Measurements from ENCODE around the gene MOCOS. TPM values are rescaled to one million over a fixed set of nuclear protein-coding genes. Genes with fewer than 3 reads are reported as not detected.
A peak's percentile ranks its signal among the peaks of the same experiment; 100 is the strongest.

The MOCOS gene
- total RNA-seq, 1 donor from 2014 or later = 2.2 TPM

GRCh38 chr18:36143391-36143790 lies 43.9 kb upstream of the MOCOS start:
- no peak overlapping the region for H3K4me3 ChIP-seq
- peaks cover 0 to 86% of the 10 kb centered on the region in 2 donors for H3K36me3 ChIP-seq
- TF ChIP-seq POLR2A (IDR thresholded peaks at IDR 0.05) (no peak), POLR2AphosphoS5 (IDR thresholded peaks at IDR 0.05; ENCODE audit: insufficient read depth in 1 of 2, low read depth in 1 of 2) (no peak), CTCF (IDR thresholded peaks at IDR 0.05) (no peak)
- H3K27me3 ChIP-seq = no peaks in the 10 kb centered on the region
- H3K27ac ChIP-seq = no peak overlapping the region
- H3K9me3 ChIP-seq = no peaks in the 10 kb centered on the region
- no peak for DNase-seq (ENCODE audit: extremely low spot score in 2 of 2)
- intact Hi-C loops (cut with DNase I) = no loop called here
- H3K4me1 ChIP-seq = no peaks in the 10 kb centered on the region

- intact Hi-C loops (cut with DNase I) = no loop called here
- H3K4me1 ChIP-seq = peaks cover 7% of the 10 kb centered on the region
- H3K9me3 ChIP-seq = no peaks in the 10 kb centered on the region
- TF ChIP-seq CTCF (IDR thresholded peaks at IDR 0.05) (no peak), POLR2AphosphoS5 (IDR thresholded peaks at IDR 0.05; ENCODE audit: insufficient read depth in 1 of 2, low read depth in 1 of 2) (no peak), POLR2A (IDR thresholded peaks at IDR 0.05) (no peak)
- peaks cover 0 to 66% of the 10 kb centered on the region in 2 donors for H3K36me3 ChIP-seq
- no peak for DNase-seq (ENCODE audit: extremely low spot score in 2 of 2)
- H3K4me3 ChIP-seq = no peak overlapping the region
- no peaks in the 10 kb centered on the region for H3K27me3 ChIP-seq
- H3K27ac ChIP-seq = no peak overlapping the region
Observed at GRCh38 chr18:36149514-36150289, 37.6 kb upstream of the MOCOS start.

- H3K27me3 ChIP-seq = no peaks in the 10 kb centered on the region
- no peak overlapping the region for H3K4me3 ChIP-seq
- no peaks in the 10 kb centered on the region for H3K9me3 ChIP-seq
- intact Hi-C loops (cut with DNase I) = no loop called here
- H3K27ac ChIP-seq = peak overlapping the region; percentile 17
- no peak for DNase-seq (ENCODE audit: extremely low spot score in 2 of 2)
- peaks cover 11% of the 10 kb centered on the region for H3K4me1 ChIP-seq
- TF ChIP-seq CTCF (IDR thresholded peaks at IDR 0.05) (no peak), POLR2AphosphoS5 (IDR thresholded peaks at IDR 0.05; ENCODE audit: insufficient read depth in 1 of 2, low read depth in 1 of 2) (no peak)
- H3K36me3 ChIP-seq = peaks cover 0 to 67% of the 10 kb centered on the region in 2 donors
Observed at GRCh38 chr18:36152781-36153180, 34.5 kb upstream of the MOCOS start.

GRCh38 chr18:36153203-36153602 lies 34.1 kb upstream of the MOCOS start:
- Histone ChIP-seq H3K27ac (peak overlapping the region; percentile 61), H3K27me3 (no peaks in the 10 kb centered on the region), H3K36me3 (peaks cover 0 to 64% of the 10 kb centered on the region in 2 donors), H3K9me3 (no peaks in the 10 kb centered on the region), H3K4me3 (no peak overlapping the region), H3K4me1 (peaks cover 15% of the 10 kb centered on the region)
- intact Hi-C loops (cut with DNase I) = no loop called here
- no peak for TF ChIP-seq POLR2AphosphoS5 (IDR thresholded peaks at IDR 0.05; ENCODE audit: insufficient read depth in 1 of 2, low read depth in 1 of 2)
- no peak for TF ChIP-seq POLR2A (IDR thresholded peaks at IDR 0.05)
- no peak for TF ChIP-seq CTCF (IDR thresholded peaks at IDR 0.05)
- DNase-seq (ENCODE audit: extremely low spot score in 2 of 2) = no peak

- H3K4me1 ChIP-seq = peaks cover 15% of the 10 kb centered on the region
- H3K4me3 ChIP-seq = no peak overlapping the region
- H3K36me3 ChIP-seq = peaks cover 0 to 64% of the 10 kb centered on the region in 2 donors
- H3K27me3 ChIP-seq = no peaks in the 10 kb centered on the region
- H3K9me3 ChIP-seq = no peaks in the 10 kb centered on the region
- DNase-seq (ENCODE audit: extremely low spot score in 2 of 2) = no peak
- intact Hi-C loops (cut with DNase I) = no loop called here
- peak overlapping the region; percentile 61 for H3K27ac ChIP-seq
- no peak for TF ChIP-seq POLR2A (IDR thresholded peaks at IDR 0.05)
- TF ChIP-seq POLR2AphosphoS5 (IDR thresholded peaks at IDR 0.05; ENCODE audit: insufficient read depth in 1 of 2, low read depth in 1 of 2) = no peak
- TF ChIP-seq CTCF (IDR thresholded peaks at IDR 0.05) = no peak
Observed at GRCh38 chr18:36153771-36154170, 33.5 kb upstream of the MOCOS start.

All from vagina (tissue), 2 donors.